ENCODE measurements around the gene RNF19B. TPM values are rescaled to one million over a fixed set of nuclear protein-coding genes. Genes with fewer than 3 reads are reported as not detected.

The RNF19B gene
- total RNA-seq, 1 experiment from 2014 or later: 15.0 TPM

GRCh38 chr1:32939655-32940371 lies 24.8 kb downstream of the RNF19B start:
- no peak overlapping the region for H3K23ac ChIP-seq (ENCODE audit: insufficient read length, low read depth, low read length)
- H3T11ph ChIP-seq (ENCODE audit: low read length): no peak overlapping the region
- H3K27ac ChIP-seq (ENCODE audit: insufficient read length, low read depth, low read length): no peak overlapping the region
- H3K27me3 ChIP-seq (ENCODE audit: insufficient read depth, low read length): no peaks in the 10 kb centered on the region
- no peak overlapping the region for H2BK5ac ChIP-seq (ENCODE audit: insufficient read length, low read length)
- no peak overlapping the region for H3K4me3 Mint-ChIP-seq
- no peak overlapping the region; a peak in 2 of 7 replicates for H3K27ac Mint-ChIP-seq
- no peak overlapping the region for H2BK12ac ChIP-seq (ENCODE audit: insufficient read length, low read depth, low read length)
- no peak overlapping the region for H2AFZ ChIP-seq (ENCODE audit: low read length)
- H2BK120ac ChIP-seq (ENCODE audit: low read depth, low read length, poor library complexity, severe bottlenecking): no peak overlapping the region
- no peak overlapping the region for H3K4me2 ChIP-seq (ENCODE audit: insufficient read depth, insufficient read length, low read length)
- no peak for DNase-seq
- no peak overlapping the region for H3K18ac ChIP-seq (ENCODE audit: insufficient read length, low read depth, low read length)
- no peak overlapping the region for H4K91ac ChIP-seq (ENCODE audit: insufficient read length, low read depth, low read length)
- no peak overlapping the region for H4K5ac ChIP-seq (ENCODE audit: insufficient read length, low read depth, low read length)
- H2BK15ac ChIP-seq (ENCODE audit: low read depth, low read length): no peak overlapping the region
- H4K8ac ChIP-seq (replicated peaks; ENCODE audit: insufficient read length, low read depth, low read length): no peak overlapping the region
- no peak overlapping the region for H2AK5ac ChIP-seq (ENCODE audit: insufficient read length, low read length)
- no peaks in the 10 kb centered on the region for H3K79me1 ChIP-seq (ENCODE audit: insufficient read depth, low read depth, low read length, poor library complexity, severe bottlenecking)
- H3K79me2 ChIP-seq (ENCODE audit: insufficient read depth, low read length): no peaks in the 10 kb centered on the region
- H2BK20ac ChIP-seq (ENCODE audit: low read depth, low read length, poor library complexity, severe bottlenecking): no peak overlapping the region
- H3K27me3 Mint-ChIP-seq (ENCODE audit: low read depth): no peaks in the 10 kb centered on the region
- H3K56ac ChIP-seq (ENCODE audit: insufficient read length, low read depth, low read length): no peak overlapping the region
- H3K14ac ChIP-seq (ENCODE audit: insufficient read depth, low read length): no peak overlapping the region
- peaks cover 12 to 52% (median 43%) of the 10 kb centered on the region in 3 experiments; a peak in 6 of 7 replicates for H3K36me3 Mint-ChIP-seq (ENCODE audit: insufficient read depth in 1 of 3, low read depth in 3 of 3)
- WGBS (ENCODE audit: extremely low coverage, insufficient read length, low lambda C conversion rate): no CpG with 5 or more reads among the region's 4 CpGs
- H3K4ac ChIP-seq (ENCODE audit: low read depth, low read length): no peak overlapping the region
- H3K4me1 ChIP-seq (ENCODE audit: insufficient read depth, low read length): no peaks in the 10 kb centered on the region
- no peaks in the 10 kb centered on the region for H3K9me3 ChIP-seq (ENCODE audit: control insufficient read depth, low read depth, low read length)
- H3K9ac ChIP-seq (ENCODE audit: extremely low read depth, insufficient read length, low read length): no peak overlapping the region
- no peak for TF ChIP-seq CTCF (conservative IDR thresholded peaks at IDR 0.05)
- no peaks in the 10 kb centered on the region for H3K4me1 Mint-ChIP-seq
- no peaks in the 10 kb centered on the region for H3K9me3 Mint-ChIP-seq
- H4K20me1 ChIP-seq (ENCODE audit: control insufficient read depth, insufficient read depth, insufficient read length): no peaks in the 10 kb centered on the region
- no peaks in the 10 kb centered on the region for H3K23me2 ChIP-seq (ENCODE audit: insufficient read length, low read depth, low read length, poor library complexity, severe bottlenecking)

Measured in H9 (cell line).